ENCODE results near the gene YJU2. TPM values are rescaled to one million over a fixed set of nuclear protein-coding genes. Genes with fewer than 3 reads are reported as not detected.
"Not testable (repeated sequence)": the region's sequence is repeated elsewhere in the genome, so short reads cannot be mapped to it uniquely, and the experiment has no call there.

The YJU2 gene
- total RNA-seq, 1 donor from 2014 or later = 15.4 TPM

DNA sequence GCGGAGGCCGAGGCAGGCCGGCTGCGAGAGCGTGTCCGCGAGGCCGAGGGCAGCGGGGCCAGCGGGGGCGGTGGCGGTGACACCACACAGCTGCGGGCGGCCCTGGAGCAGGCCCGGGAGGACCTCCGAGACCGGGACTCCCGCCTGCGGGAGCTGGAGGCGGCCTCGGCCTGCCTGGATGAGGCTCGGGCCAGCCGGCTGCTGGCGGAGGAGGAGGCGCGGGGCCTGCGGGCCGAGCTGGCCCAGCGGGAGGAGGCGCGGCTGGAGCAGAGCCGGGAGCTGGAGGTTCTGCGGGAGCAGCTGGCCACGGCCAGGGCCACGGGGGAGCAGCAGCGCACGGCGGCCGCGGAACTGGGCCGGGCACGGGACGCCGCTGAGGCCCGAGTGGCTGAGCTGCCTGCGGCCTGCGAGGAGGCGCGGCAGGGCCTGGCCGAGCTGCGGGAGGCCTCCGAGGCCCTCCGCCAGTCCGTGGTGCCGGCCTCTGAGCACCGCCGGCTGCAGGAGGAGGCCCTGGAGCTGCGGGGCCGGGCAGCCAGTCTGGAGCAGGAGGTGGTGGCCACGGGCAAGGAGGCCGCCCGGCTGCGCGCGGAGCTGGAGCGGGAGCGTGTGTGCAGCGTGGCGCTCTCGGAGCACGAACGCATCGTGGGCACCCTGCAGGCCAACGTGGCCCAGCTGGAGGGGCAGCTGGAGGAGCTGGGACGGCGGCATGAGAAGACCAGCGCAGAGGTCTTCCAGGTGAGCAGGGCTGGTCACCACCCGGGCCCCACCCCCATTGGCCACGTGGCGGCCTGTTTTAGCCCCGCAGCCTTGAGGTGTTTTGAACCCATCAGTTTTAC is 29.2 kb upstream of the YJU2 start:
- no peak for DNase-seq (ENCODE audit: low spot score)
- no peak overlapping the region for H3K4me3 Mint-ChIP-seq (ENCODE audit: unreplicated experiment)
- H3K9me3 Mint-ChIP-seq (ENCODE audit: unreplicated experiment) = no peaks in the 10 kb centered on the region
- H3K36me3 Mint-ChIP-seq (ENCODE audit: low read depth, unreplicated experiment) = no peaks in the 10 kb centered on the region
- TF ChIP-seq, protein P1, sequence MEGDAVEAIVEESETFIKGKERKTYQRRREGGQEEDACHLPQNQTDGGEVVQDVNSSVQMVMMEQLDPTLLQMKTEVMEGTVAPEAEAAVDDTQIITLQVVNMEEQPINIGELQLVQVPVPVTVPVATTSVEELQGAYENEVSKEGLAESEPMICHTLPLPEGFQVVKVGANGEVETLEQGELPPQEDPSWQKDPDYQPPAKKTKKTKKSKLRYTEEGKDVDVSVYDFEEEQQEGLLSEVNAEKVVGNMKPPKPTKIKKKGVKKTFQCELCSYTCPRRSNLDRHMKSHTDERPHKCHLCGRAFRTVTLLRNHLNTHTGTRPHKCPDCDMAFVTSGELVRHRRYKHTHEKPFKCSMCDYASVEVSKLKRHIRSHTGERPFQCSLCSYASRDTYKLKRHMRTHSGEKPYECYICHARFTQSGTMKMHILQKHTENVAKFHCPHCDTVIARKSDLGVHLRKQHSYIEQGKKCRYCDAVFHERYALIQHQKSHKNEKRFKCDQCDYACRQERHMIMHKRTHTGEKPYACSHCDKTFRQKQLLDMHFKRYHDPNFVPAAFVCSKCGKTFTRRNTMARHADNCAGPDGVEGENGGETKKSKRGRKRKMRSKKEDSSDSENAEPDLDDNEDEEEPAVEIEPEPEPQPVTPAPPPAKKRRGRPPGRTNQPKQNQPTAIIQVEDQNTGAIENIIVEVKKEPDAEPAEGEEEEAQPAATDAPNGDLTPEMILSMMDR (IDR thresholded peaks at IDR 0.05; ENCODE audit: unreplicated experiment) = no peak
- no peak overlapping the region for H3K27ac Mint-ChIP-seq (ENCODE audit: unreplicated experiment)
- H3K27me3 Mint-ChIP-seq (ENCODE audit: unreplicated experiment) = peaks cover 8% of the 10 kb centered on the region
- no peaks in the 10 kb centered on the region for H3K4me1 Mint-ChIP-seq (ENCODE audit: unreplicated experiment)

DNA sequence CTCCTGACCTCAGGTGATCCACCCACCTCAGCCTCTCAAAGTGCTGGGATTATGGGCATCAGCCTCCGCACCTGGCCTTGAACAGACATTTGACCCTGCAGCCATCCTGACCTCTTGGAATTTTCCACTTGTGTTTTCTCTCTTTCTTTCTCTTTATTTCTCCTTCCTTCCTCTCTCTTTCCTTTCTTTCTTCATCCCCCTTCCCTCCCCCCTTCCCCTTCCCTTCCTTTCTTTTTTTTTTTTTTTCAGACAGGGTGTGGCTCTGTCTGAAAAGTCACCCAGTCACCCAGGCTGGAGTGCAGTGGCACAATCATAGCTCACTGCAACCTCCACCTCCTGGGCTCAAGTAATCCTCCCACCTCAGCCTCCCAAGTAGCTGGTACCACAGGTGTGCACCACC is 28.4 kb upstream of the YJU2 start:
- H3K4me3 Mint-ChIP-seq (ENCODE audit: unreplicated experiment); H3K4me1 Mint-ChIP-seq (ENCODE audit: unreplicated experiment); H3K27me3 Mint-ChIP-seq (ENCODE audit: unreplicated experiment); H3K36me3 Mint-ChIP-seq (ENCODE audit: low read depth, unreplicated experiment); DNase-seq (ENCODE audit: low spot score); H3K27ac Mint-ChIP-seq (ENCODE audit: unreplicated experiment); H3K9me3 Mint-ChIP-seq (ENCODE audit: unreplicated experiment): not testable (repeated sequence)

DNA sequence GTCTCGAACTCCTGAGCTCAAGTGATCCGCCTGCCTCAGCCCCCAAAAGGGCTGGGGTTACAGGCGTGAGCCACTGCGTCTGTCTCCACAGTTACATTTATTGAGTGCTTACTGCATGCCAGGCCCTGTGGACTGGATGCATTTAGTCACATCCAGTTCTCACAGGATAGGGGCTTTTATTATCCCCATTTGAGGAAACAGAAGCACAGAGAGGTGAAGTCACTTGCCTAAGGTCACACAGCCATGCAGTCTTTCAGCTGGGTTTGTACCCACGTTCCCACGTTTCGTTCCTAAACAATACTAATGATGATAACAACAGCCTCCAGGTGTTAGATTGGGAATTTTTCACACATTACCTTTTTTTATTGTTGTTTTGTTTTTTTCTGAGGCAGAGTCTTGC is 26.7 kb upstream of the YJU2 start:
- no peak for DNase-seq (ENCODE audit: low spot score)
- no peak overlapping the region for H3K27ac Mint-ChIP-seq (ENCODE audit: unreplicated experiment)
- no peak overlapping the region for H3K4me3 Mint-ChIP-seq (ENCODE audit: unreplicated experiment)
- no peaks in the 10 kb centered on the region for H3K4me1 Mint-ChIP-seq (ENCODE audit: unreplicated experiment)
- no peaks in the 10 kb centered on the region for H3K36me3 Mint-ChIP-seq (ENCODE audit: low read depth, unreplicated experiment)
- peaks cover 6% of the 10 kb centered on the region for H3K27me3 Mint-ChIP-seq (ENCODE audit: unreplicated experiment)
- H3K9me3 Mint-ChIP-seq (ENCODE audit: unreplicated experiment) = no peaks in the 10 kb centered on the region
- TF ChIP-seq, protein P1 (IDR thresholded peaks at IDR 0.05; ENCODE audit: unreplicated experiment) = no peak

DNA sequence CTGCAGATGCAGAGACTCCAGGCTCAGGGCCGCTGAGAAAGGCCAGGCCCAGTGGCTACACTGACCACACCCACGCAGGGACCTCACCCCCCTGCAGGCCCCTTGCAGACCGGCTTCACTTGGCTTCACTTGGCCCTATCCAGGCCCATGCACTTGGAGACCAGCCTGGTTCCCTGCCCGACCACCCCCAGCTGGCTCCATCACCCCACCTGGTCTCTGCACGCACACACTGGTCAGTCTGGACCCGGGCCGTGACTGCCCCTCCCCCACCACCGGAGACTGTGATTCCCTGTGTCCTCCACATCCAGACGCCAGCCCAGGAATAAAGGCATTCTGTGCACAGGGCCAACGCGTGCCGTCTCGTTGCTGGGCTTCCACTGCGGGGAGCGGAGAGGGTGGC is 22.4 kb upstream of the YJU2 start:
- no peak overlapping the region for H3K4me3 Mint-ChIP-seq (ENCODE audit: unreplicated experiment)
- no peaks in the 10 kb centered on the region for H3K36me3 Mint-ChIP-seq (ENCODE audit: low read depth, unreplicated experiment)
- TF ChIP-seq, protein P1 (IDR thresholded peaks at IDR 0.05; ENCODE audit: unreplicated experiment) = no peak
- H3K4me1 Mint-ChIP-seq (ENCODE audit: unreplicated experiment) = no peaks in the 10 kb centered on the region
- DNase-seq (ENCODE audit: low spot score) = no peak
- no peak overlapping the region for H3K27ac Mint-ChIP-seq (ENCODE audit: unreplicated experiment)
- H3K27me3 Mint-ChIP-seq (ENCODE audit: unreplicated experiment) = peaks cover 4% of the 10 kb centered on the region
- H3K9me3 Mint-ChIP-seq (ENCODE audit: unreplicated experiment) = no peaks in the 10 kb centered on the region

DNA sequence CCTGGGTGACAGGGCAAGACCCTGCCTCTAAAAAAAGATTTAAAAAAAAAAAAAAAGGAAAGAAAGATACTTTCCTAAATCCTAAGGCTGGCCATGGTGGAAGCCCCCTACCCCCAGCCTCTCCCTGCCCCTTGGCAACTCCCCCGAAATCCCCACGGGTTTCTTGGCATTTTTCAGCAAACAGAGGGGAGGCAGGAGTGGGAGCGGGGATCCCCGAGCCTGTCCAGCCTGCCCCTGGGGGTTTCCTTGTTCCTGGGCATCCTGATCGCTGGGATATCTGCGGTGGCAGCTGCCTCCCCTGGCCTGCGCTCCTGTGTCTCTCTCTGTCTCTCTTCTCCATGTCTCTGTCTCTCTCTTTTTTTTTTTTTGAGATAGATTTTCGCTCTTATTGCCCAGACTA is 21.0 kb upstream of the YJU2 start:
- no peaks in the 10 kb centered on the region for H3K36me3 Mint-ChIP-seq (ENCODE audit: low read depth, unreplicated experiment)
- peaks cover 3% of the 10 kb centered on the region for H3K27me3 Mint-ChIP-seq (ENCODE audit: unreplicated experiment)
- no peak for DNase-seq (ENCODE audit: low spot score)
- H3K4me1 Mint-ChIP-seq (ENCODE audit: unreplicated experiment) = no peaks in the 10 kb centered on the region
- no peak overlapping the region for H3K27ac Mint-ChIP-seq (ENCODE audit: unreplicated experiment)
- TF ChIP-seq, protein P1 (IDR thresholded peaks at IDR 0.05; ENCODE audit: unreplicated experiment) = no peak
- H3K4me3 Mint-ChIP-seq (ENCODE audit: unreplicated experiment) = no peak overlapping the region
- no peaks in the 10 kb centered on the region for H3K9me3 Mint-ChIP-seq (ENCODE audit: unreplicated experiment)
